IPS-20b (cell line): ENCODE results near the gene PLCZ1.

Source experiments
- H3K27ac ChIP-seq: one replicate; pipeline ENCODE4 v1.5.1; 2013; ENCODE audit warnings: low read length
- H3K27me3 ChIP-seq: 2 replicates; pipeline ENCODE4 v1.6.1; 2013; ENCODE audit warnings: mild to moderate bottlenecking, low read length, inconsistent platforms; ENCODE audit not compliant: insufficient read depth
- H3K36me3 ChIP-seq: 2 replicates; pipeline ENCODE4 v1.6.1; 2013; ENCODE audit warnings: low read depth, mild to moderate bottlenecking, inconsistent platforms, low read length, moderate library complexity; ENCODE audit not compliant: insufficient read depth
- H3K4me1 ChIP-seq: 2 replicates; pipeline ENCODE4 v1.6.1; 2013; ENCODE audit warnings: mild to moderate bottlenecking, control low read depth, inconsistent platforms, low read length, moderate library complexity; ENCODE audit not compliant: insufficient read depth
- H3K4me3 ChIP-seq: 2 replicates; pipeline ENCODE4 v1.5.1; 2013; ENCODE audit warnings: mild to moderate bottlenecking, low read length, inconsistent platforms
- H3K9ac ChIP-seq: 2 replicates; pipeline ENCODE4 v1.6.1; 2013; ENCODE audit warnings: low read depth, mild to moderate bottlenecking, inconsistent platforms, low read length, moderate library complexity
- H3K9me3 ChIP-seq: 2 replicates; pipeline ENCODE4 v1.6.1; 2013; ENCODE audit warnings: mild to moderate bottlenecking, low read depth, low read length, inconsistent platforms; ENCODE audit not compliant: insufficient read depth

PLCZ1 gene

GRCh38 chr12:18749386-18749957 is 11.7 kb upstream of the PLCZ1 start:
- Histone ChIP-seq H3K4me1 (peaks cover 53% of the 10 kb centered on the region), H3K4me3 (no peak overlapping the region), H3K36me3 (no peaks in the 10 kb centered on the region), H3K9me3 (no peaks in the 10 kb centered on the region), H3K9ac (no peak overlapping the region), H3K27ac (no peak overlapping the region), H3K27me3 (no peaks in the 10 kb centered on the region)

DNA sequence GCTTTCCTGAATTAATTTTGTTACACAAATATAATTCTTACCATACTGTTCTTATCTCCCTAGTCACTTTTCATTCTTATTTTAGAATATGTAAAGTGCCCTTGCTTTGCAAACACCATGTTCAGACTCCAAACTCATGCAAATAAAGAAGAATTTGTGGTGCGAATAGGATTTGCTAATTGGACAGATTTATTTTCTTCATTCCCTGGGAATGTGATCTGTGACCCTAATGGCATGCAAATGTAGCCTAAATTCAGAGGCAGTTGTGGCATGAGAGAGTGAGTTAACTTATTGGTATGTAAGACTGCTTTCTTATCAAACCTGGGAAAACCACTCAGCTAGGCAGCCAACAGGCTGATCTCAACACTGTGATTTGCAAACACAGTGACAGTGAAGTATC is 10.1 kb upstream of the PLCZ1 start:
- H3K4me1 ChIP-seq: peaks cover 38% of the 10 kb centered on the region; the same call in 1 of the 2 replicates
- no peaks in the 10 kb centered on the region for H3K27me3 ChIP-seq
- no peak overlapping the region for H3K9ac ChIP-seq
- no peaks in the 10 kb centered on the region for H3K9me3 ChIP-seq
- no peaks in the 10 kb centered on the region for H3K36me3 ChIP-seq
- H3K27ac ChIP-seq: no peak overlapping the region
- no peak overlapping the region for H3K4me3 ChIP-seq

GRCh38 chr12:18731156-18731555 is 6.7 kb downstream of the PLCZ1 start:
- H3K27me3 ChIP-seq: no peaks in the 10 kb centered on the region
- H3K4me1 ChIP-seq: no peaks in the 10 kb centered on the region
- no peak overlapping the region for H3K27ac ChIP-seq
- no peak overlapping the region for H3K4me3 ChIP-seq
- no peak overlapping the region for H3K9ac ChIP-seq
- H3K9me3 ChIP-seq: peaks cover 13% of the 10 kb centered on the region
- H3K36me3 ChIP-seq: no peaks in the 10 kb centered on the region

- Histone ChIP-seq H3K27ac (no peak overlapping the region), H3K9ac (no peak overlapping the region), H3K4me3 (no peak overlapping the region), H3K9me3 (no peaks in the 10 kb centered on the region), H3K36me3 (no peaks in the 10 kb centered on the region), H3K27me3 (no peaks in the 10 kb centered on the region), H3K4me1 (no peaks in the 10 kb centered on the region)
Measured at GRCh38 chr12:18723752-18724151, 14.1 kb downstream of the PLCZ1 start.

GRCh38 chr12:18721452-18721851 is 16.4 kb downstream of the PLCZ1 start:
- H3K4me1 ChIP-seq: no peaks in the 10 kb centered on the region
- no peak overlapping the region for H3K9ac ChIP-seq
- no peak overlapping the region for H3K27ac ChIP-seq
- no peaks in the 10 kb centered on the region for H3K9me3 ChIP-seq
- no peak overlapping the region for H3K4me3 ChIP-seq
- H3K27me3 ChIP-seq: no peaks in the 10 kb centered on the region
- no peaks in the 10 kb centered on the region for H3K36me3 ChIP-seq

- no peaks in the 10 kb centered on the region for H3K36me3 ChIP-seq
- no peak overlapping the region for H3K9ac ChIP-seq
- no peaks in the 10 kb centered on the region for H3K4me1 ChIP-seq
- H3K9me3 ChIP-seq: no peaks in the 10 kb centered on the region
- H3K27ac ChIP-seq: no peak overlapping the region
- no peak overlapping the region for H3K4me3 ChIP-seq
- no peaks in the 10 kb centered on the region for H3K27me3 ChIP-seq
Measured at GRCh38 chr12:18720690-18721089, 17.1 kb downstream of the PLCZ1 start.

GRCh38 chr12:18719922-18720510 is 17.8 kb downstream of the PLCZ1 start:
- H3K27me3 ChIP-seq: no peaks in the 10 kb centered on the region
- no peak overlapping the region for H3K9ac ChIP-seq
- H3K4me1 ChIP-seq: no peaks in the 10 kb centered on the region
- no peaks in the 10 kb centered on the region for H3K36me3 ChIP-seq
- H3K9me3 ChIP-seq: no peaks in the 10 kb centered on the region
- no peak overlapping the region for H3K4me3 ChIP-seq
- H3K27ac ChIP-seq: no peak overlapping the region

DNA sequence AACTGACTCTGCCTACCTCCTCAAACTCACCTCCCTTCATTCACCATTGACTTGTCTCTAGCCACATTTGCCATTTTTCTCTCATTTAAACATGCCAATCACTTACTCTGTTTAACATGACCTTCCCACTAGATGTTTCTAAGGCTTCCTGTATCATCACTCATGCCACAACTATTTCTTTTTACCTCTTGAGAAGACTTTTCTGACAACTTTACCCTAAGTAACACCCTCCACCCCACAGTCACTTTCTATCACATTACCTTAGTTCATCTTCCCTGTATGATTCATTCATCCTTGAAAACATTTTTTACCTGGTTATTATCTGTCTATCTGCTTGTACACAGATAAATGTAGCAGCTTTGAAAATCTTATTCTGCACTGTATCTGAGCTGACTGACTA is 19.4 kb downstream of the PLCZ1 start:
- H3K4me3 ChIP-seq: no peak overlapping the region
- H3K9ac ChIP-seq: no peak overlapping the region
- no peaks in the 10 kb centered on the region for H3K4me1 ChIP-seq
- H3K9me3 ChIP-seq: no peaks in the 10 kb centered on the region
- H3K27ac ChIP-seq: no peak overlapping the region
- H3K36me3 ChIP-seq: no peaks in the 10 kb centered on the region
- no peaks in the 10 kb centered on the region for H3K27me3 ChIP-seq

DNA sequence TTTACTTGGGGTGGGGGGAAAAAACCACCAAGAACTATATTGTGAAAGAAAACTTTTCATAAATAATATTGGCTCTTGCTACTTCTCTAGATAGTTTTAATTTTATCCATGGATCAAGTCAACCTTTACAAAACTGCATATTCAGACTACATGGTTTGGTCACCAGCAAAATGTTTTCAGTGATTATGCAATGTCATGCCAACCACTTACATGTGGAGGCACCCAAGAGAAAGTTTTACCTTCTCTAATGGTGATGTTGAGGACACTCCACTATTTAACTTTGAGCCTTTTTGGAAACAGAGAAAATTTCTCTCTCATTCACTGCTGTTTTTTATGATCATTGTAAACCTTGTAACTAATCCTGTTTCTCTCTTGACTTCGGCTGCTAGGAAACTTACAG is 21.6 kb downstream of the PLCZ1 start:
- no peak overlapping the region for H3K4me3 ChIP-seq

GRCh38 chr12:18706798-18707197 is 31.0 kb downstream of the PLCZ1 start:
- Histone ChIP-seq H3K36me3 (no peaks in the 10 kb centered on the region), H3K27me3 (no peaks in the 10 kb centered on the region), H3K4me3 (no peak overlapping the region), H3K9me3 (no peaks in the 10 kb centered on the region; the same call in 1 of the 2 replicates), H3K4me1 (no peaks in the 10 kb centered on the region), H3K27ac (no peak overlapping the region), H3K9ac (no peak overlapping the region)

More for the DNA sequence above, 21.6 kb downstream of the PLCZ1 start:
- Histone ChIP-seq H3K9ac (no peak overlapping the region), H3K27me3 (no peaks in the 10 kb centered on the region), H3K36me3 (no peaks in the 10 kb centered on the region), H3K4me1 (no peaks in the 10 kb centered on the region), H3K27ac (no peak overlapping the region), H3K9me3 (no peaks in the 10 kb centered on the region)

- H3K4me1 ChIP-seq: no peaks in the 10 kb centered on the region
- no peak overlapping the region for H3K27ac ChIP-seq
- no peaks in the 10 kb centered on the region for H3K36me3 ChIP-seq
- no peak overlapping the region for H3K4me3 ChIP-seq
- H3K27me3 ChIP-seq: no peaks in the 10 kb centered on the region
- no peaks in the 10 kb centered on the region; the same call in 1 of the 2 replicates for H3K9me3 ChIP-seq
- no peak overlapping the region for H3K9ac ChIP-seq
Measured at GRCh38 chr12:18703911-18704310, 33.9 kb downstream of the PLCZ1 start.

- Histone ChIP-seq H3K27ac (no peak overlapping the region), H3K9me3 (no peaks in the 10 kb centered on the region; the same call in 1 of the 2 replicates), H3K4me1 (no peaks in the 10 kb centered on the region), H3K4me3 (no peak overlapping the region), H3K36me3 (no peaks in the 10 kb centered on the region), H3K27me3 (no peaks in the 10 kb centered on the region), H3K9ac (no peak overlapping the region)
Measured at GRCh38 chr12:18703321-18703720, 34.5 kb downstream of the PLCZ1 start.
